HEK293T (cell line): ENCODE results near the gene AHNAK.

ENCODE experiments used
- CTCF ChIA-PET: fragments of 350-600 bp; formaldehyde crosslinking; extraction: SDS; loops from one replicate; lab custom pipeline; 2021; ENCODE audit warnings: antibody characterized with exemption, inconsistent platforms; lab: Yijun Ruan, JAX
- POLR2A ChIA-PET: fragments of 350-600 bp; formaldehyde crosslinking; extraction: SDS; loops from one replicate; lab custom pipeline; 2020; ENCODE audit warnings: antibody characterized with exemption, inconsistent platforms; lab: Yijun Ruan, JAX
- DNase-seq: peaks from one replicate; pipeline ENCODE4 v3.0.0; 2012; ENCODE audit warnings: mixed read lengths; ENCODE audit errors: extremely low spot score
- ARNT ChIP-seq: fragments of 450-650 bp; IDR thresholded peaks from 2 replicates; pipeline ENCODE4 v1.6.1; 2017; ENCODE audit warnings: mild to moderate bottlenecking
- BHLHE40 ChIP-seq: fragments of 450-650 bp; IDR thresholded peaks from 2 replicates; pipeline ENCODE4 v1.6.1; 2016; ENCODE audit warnings: mild to moderate bottlenecking, moderate library complexity, borderline replicate concordance
- CTBP1 ChIP-seq: fragments of 450-650 bp; IDR thresholded peaks from 2 replicates; pipeline ENCODE4 v1.6.1; 2016; ENCODE audit warnings: borderline replicate concordance
- ELF4 ChIP-seq: fragments of 450-650 bp; IDR thresholded peaks from 2 replicates; pipeline ENCODE4 v1.6.1; 2017; ENCODE audit warnings: antibody characterized with exemption
- FOXA1 ChIP-seq: fragments of 450-650 bp; IDR thresholded peaks from 2 replicates; pipeline ENCODE4 v1.6.1; 2016; ENCODE audit warnings: mild to moderate bottlenecking
- FOXK2 ChIP-seq: fragments of 450-650 bp; IDR thresholded peaks from 2 replicates; pipeline ENCODE4 v1.6.1; 2016; ENCODE audit warnings: mild to moderate bottlenecking
- FOXM1 ChIP-seq: fragments of 450-650 bp; IDR thresholded peaks from 2 replicates; pipeline ENCODE4 v1.6.1; 2017; ENCODE audit warnings: mild to moderate bottlenecking, borderline replicate concordance
- HDGF ChIP-seq: fragments of 450-650 bp; IDR thresholded peaks from 2 replicates; pipeline ENCODE4 v1.6.1; 2017; ENCODE audit warnings: antibody characterized with exemption, borderline replicate concordance
- L3MBTL2 ChIP-seq: fragments of 450-650 bp; conservative IDR thresholded peaks from 2 replicates; pipeline ENCODE4 v1.6.1; 2016; ENCODE audit warnings: mild to moderate bottlenecking
- LEF1 ChIP-seq: fragments of 450-650 bp; IDR thresholded peaks from 2 replicates; pipeline ENCODE4 v1.6.1; 2017; ENCODE audit warnings: mild to moderate bottlenecking, borderline replicate concordance
- NFRKB ChIP-seq: fragments of 450-650 bp; IDR thresholded peaks from 2 replicates; pipeline ENCODE4 v1.6.1; 2016; ENCODE audit warnings: mild to moderate bottlenecking, moderate library complexity
- PKNOX1 ChIP-seq: fragments of 450-650 bp; IDR thresholded peaks from 2 replicates; pipeline ENCODE4 v1.6.1; 2016
- SP1 ChIP-seq: fragments of 450-650 bp; IDR thresholded peaks from 2 replicates; pipeline ENCODE4 v1.6.1; 2017
- SUZ12 ChIP-seq: fragments of 450-650 bp; IDR thresholded peaks from 2 replicates; pipeline ENCODE4 v1.6.1; 2016; ENCODE audit warnings: mild to moderate bottlenecking
- TARDBP ChIP-seq: fragments of 450-650 bp; IDR thresholded peaks from 2 replicates; pipeline ENCODE4 v1.6.1; 2016
- ZNF384 ChIP-seq: fragments of 450-650 bp; IDR thresholded peaks from 2 replicates; pipeline ENCODE4 v1.6.1; 2016

The AHNAK gene

GRCh38 chr11:62399172-62399877 lies 147.3 kb downstream of the AHNAK start:
- ChIA-PET POLR2A (interaction anchor here (1.4 kb wide), 1 partner anchor 175 kb away, joined by 5 read pairs; the partner anchor contains the start of gene EEF1G), CTCF (interaction anchor here (0.6 to 1.6 kb wide), 3 partner anchors 12 to 144 kb away, joined by 4 to 7 read pairs (median 5); no protein-coding TSS in a partner anchor)
- DNase-seq, result no peak
- TF ChIP-seq CTBP1, result no peak
- TF ChIP-seq FOXK2, result no peak
- TF ChIP-seq TARDBP, result no peak

GRCh38 chr11:62398011-62398994 lies 148.3 kb downstream of the AHNAK start:
- POLR2A ChIA-PET, result interaction anchor here (1.4 kb wide), 1 partner anchor 176 kb away, joined by 5 read pairs; the partner anchor contains the start of gene EEF1G
- CTCF ChIA-PET, result interaction anchor here (1.6 kb wide), 1 partner anchor 145 kb away, joined by 7 read pairs; no protein-coding TSS in a partner anchor
- no peak for TF ChIP-seq L3MBTL2
- no peak for TF ChIP-seq FOXM1
- no peak for TF ChIP-seq NFRKB
- no peak for TF ChIP-seq ARNT
- TF ChIP-seq ELF4, result no peak
- TF ChIP-seq FOXK2, result no peak
- TF ChIP-seq SP1, result no peak
- no peak for TF ChIP-seq HDGF
- TF ChIP-seq PKNOX1, result no peak
- TF ChIP-seq ZNF384, result no peak
- no peak for TF ChIP-seq SUZ12
- TF ChIP-seq BHLHE40, result no peak
- DNase-seq, result peak; percentile 3

GRCh38 chr11:62395885-62396551 lies 150.6 kb downstream of the AHNAK start:
- ChIA-PET POLR2A (interaction anchor here (1.1 to 1.9 kb wide), 2 partner anchors 149 to 275 kb away, joined by 3 to 5 read pairs; partner anchors contain the start of gene UQCC3), CTCF (interaction anchor here (0.6 to 3.5 kb wide), 9 partner anchors 14 to 379 kb away, joined by 3 to 26 read pairs (median 3); partner anchors contain the start of gene SCGB1A1)
- TF ChIP-seq ZNF384, result no peak
- no peak for TF ChIP-seq HDGF
- no peak for TF ChIP-seq FOXA1
- no peak for TF ChIP-seq LEF1
- TF ChIP-seq SP1, result no peak
- no peak for TF ChIP-seq TARDBP
- no peak for TF ChIP-seq FOXK2
- TF ChIP-seq ARNT, result no peak
- TF ChIP-seq SUZ12, result no peak
- TF ChIP-seq BHLHE40, result no peak
- no peak for TF ChIP-seq CTBP1
- no peak for TF ChIP-seq L3MBTL2
- DNase-seq, result no peak

GRCh38 chr11:62394825-62395538 lies 151.6 kb downstream of the AHNAK start:
- ChIA-PET POLR2A (interaction anchor here (1.1 to 1.9 kb wide), 3 partner anchors 150 to 276 kb away, joined by 3 to 5 read pairs (median 4); partner anchors contain the start of gene UQCC3), CTCF (interaction anchor here (0.7 to 3.5 kb wide), 12 partner anchors 9 to 380 kb away, joined by 3 to 26 read pairs (median 4); partner anchors contain the start of gene SCGB1A1)
- no peak for TF ChIP-seq CTBP1
- no peak for TF ChIP-seq BHLHE40
- TF ChIP-seq SP1, result no peak
- TF ChIP-seq HDGF, result no peak
- TF ChIP-seq FOXM1, result no peak
- no peak for TF ChIP-seq TARDBP
- TF ChIP-seq LEF1, result no peak
- TF ChIP-seq ARNT, result no peak
- TF ChIP-seq ELF4, result no peak
- no peak for TF ChIP-seq ZNF384
- TF ChIP-seq L3MBTL2, result no peak
- no peak for TF ChIP-seq NFRKB
- TF ChIP-seq FOXK2, result no peak
- no peak for TF ChIP-seq SUZ12
- no peak for TF ChIP-seq FOXA1
- peak; percentile 74 for DNase-seq

- ChIA-PET POLR2A (interaction anchor here (1.0 to 1.3 kb wide), 2 partner anchors 160 to 176 kb away, joined by 3 to 4 read pairs; no protein-coding TSS in a partner anchor), CTCF (interaction anchor here (0.7 to 3.5 kb wide), 4 partner anchors 31 to 164 kb away, joined by 3 to 26 read pairs (median 6); partner anchors contain the start of gene AHNAK)
- no peak for DNase-seq
- TF ChIP-seq FOXK2 (no peak), L3MBTL2 (no peak), PKNOX1 (no peak), SUZ12 (no peak), BHLHE40 (no peak), HDGF (no peak), ELF4 (no peak), TARDBP (no peak), FOXM1 (no peak), ZNF384 (no peak), SP1 (no peak), LEF1 (no peak), NFRKB (no peak), FOXA1 (no peak), ARNT (no peak), CTBP1 (no peak)
Observed at GRCh38 chr11:62393735-62394134, 152.9 kb downstream of the AHNAK start.
